NCI-H460 (cell line): ENCODE results near the gene MARCHF7. TPM values are rescaled to one million over a fixed set of nuclear protein-coding genes. Genes with fewer than 3 reads are reported as not detected.
"Not testable (repeated sequence)": the region's sequence is repeated elsewhere in the genome, so short reads cannot be mapped to it uniquely, and the experiment has no call there.

Experiments
- DNase-seq: peaks from one replicate; pipeline ENCODE4 v3.0.0-alpha.2; 2016; ENCODE audit warnings: low read depth; ENCODE audit errors: extremely low read depth
- total RNA-seq: library from RNA; depleted of rRNA; stranded (reverse); fragments of >200 nt; shearing (Covaris generic); gene quantifications from 2 replicates; pipeline ENCODE4 v1.2.3, GENCODE V29; 2014

Gene MARCHF7
- total RNA-seq, 1 experiment from 2014 or later, result 133 TPM

GRCh38 chr2:159715451-159715850 lies 3.1 kb downstream of the MARCHF7 start:
- no peak for DNase-seq

- DNase-seq, result not testable (repeated sequence)
Measured at GRCh38 chr2:159716409-159716808, 4.1 kb downstream of the MARCHF7 start.

GRCh38 chr2:159716857-159717256 lies 4.6 kb downstream of the MARCHF7 start:
- DNase-seq, result no peak

GRCh38 chr2:159720676-159721075 lies 8.4 kb downstream of the MARCHF7 start:
- no peak for DNase-seq

- DNase-seq, result no peak
Measured at GRCh38 chr2:159722580-159722979, 10.3 kb downstream of the MARCHF7 start.

- not testable (repeated sequence) for DNase-seq
Measured at GRCh38 chr2:159724795-159725572, 12.7 kb downstream of the MARCHF7 start.

- DNase-seq, result no peak
Measured at GRCh38 chr2:159725713-159726112, 13.4 kb downstream of the MARCHF7 start.

- DNase-seq, result no peak
Measured at GRCh38 chr2:159728629-159729028, 16.3 kb downstream of the MARCHF7 start.

- DNase-seq, result no peak
Measured at GRCh38 chr2:159735648-159736047, 23.3 kb downstream of the MARCHF7 start.

GRCh38 chr2:159736048-159736447 lies 23.7 kb downstream of the MARCHF7 start:
- no peak for DNase-seq

- no peak for DNase-seq
Measured at GRCh38 chr2:159737292-159737916, 25.1 kb downstream of the MARCHF7 start.

GRCh38 chr2:159737917-159738296 lies 25.6 kb downstream of the MARCHF7 start:
- no peak for DNase-seq

GRCh38 chr2:159738509-159739390 lies 26.4 kb downstream of the MARCHF7 start:
- DNase-seq, result no peak

GRCh38 chr2:159742846-159743245 lies 30.5 kb downstream of the MARCHF7 start:
- no peak for DNase-seq

- DNase-seq, result no peak
Measured at GRCh38 chr2:159744363-159744762, 32.1 kb downstream of the MARCHF7 start.

GRCh38 chr2:159745237-159745636 lies 32.9 kb downstream of the MARCHF7 start:
- not testable (repeated sequence) for DNase-seq

- DNase-seq, result no peak
Measured at GRCh38 chr2:159748089-159748488, 35.8 kb downstream of the MARCHF7 start.

- DNase-seq, result no peak
Measured at GRCh38 chr2:159750873-159751272, 38.6 kb downstream of the MARCHF7 start.

- no peak for DNase-seq
Measured at GRCh38 chr2:159753797-159754196, 41.5 kb downstream of the MARCHF7 start.

- DNase-seq, result no peak
Measured at GRCh38 chr2:159755014-159755413, 42.7 kb downstream of the MARCHF7 start.

- DNase-seq, result no peak
Measured at GRCh38 chr2:159755788-159756187, 43.5 kb downstream of the MARCHF7 start.
